Stimulated activated memory B cell treated with anti-CD40 and anti-IgM and Interleukin-4, amounts not matched to agents 10 μg/mL and 1 μg/mL and 100 μg/mL, for 72 hours (primary cell): Measurements from ENCODE around the gene SAMD3.
"Not testable (repeated sequence)": the region's sequence is repeated elsewhere in the genome, so short reads cannot be mapped to it uniquely, and the experiment has no call there.

Experiments used
- ATAC-seq: fragments of 150-1000 bp; cut with Tn5 transposase; 2 replicates; pipeline ENCODE4 v1.10.0; 2021
- H3K27ac Mint-ChIP-seq: one replicate; pipeline ENCODE4 v1.8.0; 2022; ENCODE audit warnings: mild to moderate bottlenecking, mixed read lengths
- H3K27me3 Mint-ChIP-seq: one replicate; pipeline ENCODE4 v1.8.0; 2022; ENCODE audit warnings: mixed read lengths
- H3K36me3 Mint-ChIP-seq: one replicate; pipeline ENCODE4 v1.8.0; 2022; ENCODE audit warnings: mixed read lengths
- H3K4me1 Mint-ChIP-seq: one replicate; pipeline ENCODE4 v1.8.0; 2022; ENCODE audit warnings: mixed read lengths
- H3K4me3 Mint-ChIP-seq: one replicate; pipeline ENCODE4 v1.8.0; 2022; ENCODE audit warnings: mild to moderate bottlenecking, moderate library complexity, mixed read lengths
- H3K9me3 Mint-ChIP-seq: one replicate; pipeline ENCODE4 v1.8.0; 2022; ENCODE audit warnings: mixed read lengths

The SAMD3 gene

GRCh38 chr6:130164251-130164650 is 58.5 kb downstream of the SAMD3 start:
- H3K9me3 Mint-ChIP-seq = peaks cover 3% of the 10 kb centered on the region
- no peak overlapping the region for H3K4me3 Mint-ChIP-seq
- H3K27me3 Mint-ChIP-seq = peaks cover 18% of the 10 kb centered on the region
- H3K27ac Mint-ChIP-seq = no peak overlapping the region
- H3K36me3 Mint-ChIP-seq = no peaks in the 10 kb centered on the region
- no peak for ATAC-seq
- H3K4me1 Mint-ChIP-seq = peaks cover 5% of the 10 kb centered on the region

- peaks cover 3% of the 10 kb centered on the region for H3K9me3 Mint-ChIP-seq
- H3K36me3 Mint-ChIP-seq = no peaks in the 10 kb centered on the region
- peaks cover 5% of the 10 kb centered on the region for H3K4me1 Mint-ChIP-seq
- H3K27ac Mint-ChIP-seq = no peak overlapping the region
- H3K27me3 Mint-ChIP-seq = peaks cover 18% of the 10 kb centered on the region
- H3K4me3 Mint-ChIP-seq = no peak overlapping the region
- ATAC-seq = no peak
Measured at GRCh38 chr6:130163266-130163665, 59.5 kb downstream of the SAMD3 start.

- peaks cover 18% of the 10 kb centered on the region for H3K27me3 Mint-ChIP-seq
- H3K4me3 Mint-ChIP-seq = no peak overlapping the region
- H3K9me3 Mint-ChIP-seq = peaks cover 3% of the 10 kb centered on the region
- ATAC-seq = no peak
- no peaks in the 10 kb centered on the region for H3K36me3 Mint-ChIP-seq
- no peak overlapping the region for H3K27ac Mint-ChIP-seq
- H3K4me1 Mint-ChIP-seq = peaks cover 5% of the 10 kb centered on the region
Measured at GRCh38 chr6:130162421-130162820, 60.3 kb downstream of the SAMD3 start.

GRCh38 chr6:130161683-130162404 is 60.9 kb downstream of the SAMD3 start:
- H3K27me3 Mint-ChIP-seq = peaks cover 18% of the 10 kb centered on the region
- no peak overlapping the region for H3K4me3 Mint-ChIP-seq
- no peak overlapping the region for H3K27ac Mint-ChIP-seq
- H3K36me3 Mint-ChIP-seq = no peaks in the 10 kb centered on the region
- H3K9me3 Mint-ChIP-seq = peaks cover 3% of the 10 kb centered on the region
- peak; percentile 64 for ATAC-seq
- H3K4me1 Mint-ChIP-seq = peaks cover 5% of the 10 kb centered on the region

- H3K27ac Mint-ChIP-seq = no peak overlapping the region
- H3K36me3 Mint-ChIP-seq = peaks cover 5% of the 10 kb centered on the region
Measured at GRCh38 chr6:130159956-130160355, 62.8 kb downstream of the SAMD3 start.

DNA sequence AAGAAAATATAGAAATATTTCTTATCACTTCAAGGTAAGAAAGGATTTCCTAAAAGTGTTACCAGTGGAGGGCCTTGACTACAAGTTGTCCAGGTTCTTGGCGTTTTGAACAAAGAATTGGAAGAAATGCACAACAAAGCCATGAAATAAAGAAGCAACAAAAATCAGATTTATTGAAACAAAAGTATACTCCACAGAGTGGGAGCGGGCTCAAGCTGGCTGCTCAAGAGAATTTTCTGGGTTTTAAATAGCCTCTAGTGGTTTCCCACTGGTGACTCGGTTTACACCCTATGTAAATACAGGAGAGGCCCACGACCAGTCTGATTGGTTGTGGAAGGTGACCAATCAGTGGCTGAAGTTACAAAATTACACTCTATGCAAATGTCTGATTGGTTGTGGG is 64.2 kb downstream of the SAMD3 start:
- no peak overlapping the region for H3K4me3 Mint-ChIP-seq
- peaks cover 5% of the 10 kb centered on the region for H3K36me3 Mint-ChIP-seq
- H3K27me3 Mint-ChIP-seq = no peaks in the 10 kb centered on the region
- H3K4me1 Mint-ChIP-seq = peaks cover 5% of the 10 kb centered on the region
- H3K27ac Mint-ChIP-seq = no peak overlapping the region
- ATAC-seq = no peak
- no peaks in the 10 kb centered on the region for H3K9me3 Mint-ChIP-seq

More at GRCh38 chr6:130159956-130160355, 62.8 kb downstream of the SAMD3 start:
- Mint-ChIP-seq H3K4me3 (no peak overlapping the region), H3K4me1 (peaks cover 5% of the 10 kb centered on the region), H3K27me3 (peaks cover 2% of the 10 kb centered on the region), H3K9me3 (peaks cover 3% of the 10 kb centered on the region)
- ATAC-seq = no peak

DNA sequence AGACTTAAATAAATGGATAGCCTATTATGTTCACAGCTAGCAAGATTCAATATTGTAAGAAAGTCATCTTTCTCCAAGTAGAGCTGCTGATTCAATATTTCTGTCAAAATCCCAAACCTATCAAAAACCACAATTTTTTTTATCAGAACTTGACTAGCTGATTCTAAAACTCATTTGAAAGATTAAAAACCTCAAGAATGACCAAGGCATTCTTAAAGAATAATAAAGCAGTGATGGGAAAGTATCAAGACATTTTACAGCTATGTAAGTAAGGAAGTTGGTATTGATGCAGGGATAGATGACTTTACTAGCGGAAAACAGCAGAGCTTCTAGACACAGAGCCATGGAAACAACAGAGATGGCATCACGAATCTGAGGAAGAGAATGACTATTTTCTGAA is 64.7 kb downstream of the SAMD3 start:
- no peak overlapping the region for H3K4me3 Mint-ChIP-seq
- H3K9me3 Mint-ChIP-seq = no peaks in the 10 kb centered on the region
- no peak for ATAC-seq
- H3K27me3 Mint-ChIP-seq = no peaks in the 10 kb centered on the region
- H3K4me1 Mint-ChIP-seq = peaks cover 5% of the 10 kb centered on the region
- peaks cover 5% of the 10 kb centered on the region for H3K36me3 Mint-ChIP-seq
- H3K27ac Mint-ChIP-seq = no peak overlapping the region

- no peak for ATAC-seq
- H3K4me3 Mint-ChIP-seq = no peak overlapping the region
- no peaks in the 10 kb centered on the region for H3K9me3 Mint-ChIP-seq
- peaks cover 4% of the 10 kb centered on the region for H3K4me1 Mint-ChIP-seq
- H3K36me3 Mint-ChIP-seq = peaks cover 5% of the 10 kb centered on the region
- no peaks in the 10 kb centered on the region for H3K27me3 Mint-ChIP-seq
- no peak overlapping the region for H3K27ac Mint-ChIP-seq
Measured at GRCh38 chr6:130156908-130157307, 65.8 kb downstream of the SAMD3 start.

DNA sequence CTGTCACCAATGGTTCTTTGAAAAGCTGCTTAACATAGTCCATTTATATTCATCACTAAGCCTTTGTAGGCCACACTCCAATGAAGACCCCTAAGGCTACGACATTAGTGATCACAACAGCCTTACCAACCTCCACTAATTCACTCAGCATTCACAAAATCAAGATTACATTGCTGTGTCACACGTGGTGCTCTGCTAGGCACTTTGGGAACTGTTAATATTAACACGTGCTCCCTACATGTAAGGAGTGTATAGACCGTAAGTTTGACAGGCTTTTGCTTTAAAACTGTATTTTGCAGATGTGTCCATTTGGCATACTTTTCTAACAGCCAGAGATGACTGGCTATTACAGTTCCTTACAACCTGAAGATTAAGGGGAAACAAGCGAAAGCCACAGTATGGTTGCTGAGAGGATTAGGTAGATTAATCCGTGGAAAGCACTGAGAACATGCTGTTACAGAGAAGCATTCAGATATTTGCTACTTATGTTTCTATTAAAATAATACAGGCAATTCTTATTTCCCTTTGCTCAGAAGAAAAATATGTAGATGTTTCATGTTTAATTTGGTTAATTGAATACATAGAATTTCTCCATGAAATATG is 69.7 kb downstream of the SAMD3 start:
- H3K4me3 Mint-ChIP-seq = no peak overlapping the region
- no peaks in the 10 kb centered on the region for H3K4me1 Mint-ChIP-seq
- H3K9me3 Mint-ChIP-seq = no peaks in the 10 kb centered on the region
- H3K36me3 Mint-ChIP-seq = peaks cover 33% of the 10 kb centered on the region
- H3K27me3 Mint-ChIP-seq = no peaks in the 10 kb centered on the region
- no peak overlapping the region for H3K27ac Mint-ChIP-seq
- ATAC-seq = no peak

DNA sequence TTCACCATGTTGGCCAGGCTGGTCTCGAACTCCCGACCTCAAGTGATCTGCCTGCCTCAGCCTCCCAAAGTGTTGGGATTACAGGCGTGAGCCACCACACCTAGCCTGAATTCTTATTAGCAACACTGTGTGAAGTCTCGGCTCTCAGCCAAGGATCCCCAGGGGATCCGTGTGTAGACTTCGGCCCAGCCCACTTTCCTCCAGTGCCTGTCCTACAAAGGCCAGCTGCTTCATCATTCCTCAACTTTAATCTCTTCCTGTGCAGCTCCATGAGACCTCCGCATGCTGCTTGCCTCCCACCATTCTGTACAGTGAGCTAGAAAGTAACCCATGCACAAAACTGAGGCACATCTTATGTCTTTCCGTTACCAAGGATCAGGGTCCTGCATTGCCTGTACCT is 71.8 kb downstream of the SAMD3 start:
- Mint-ChIP-seq H3K4me1 (no peaks in the 10 kb centered on the region), H3K27ac (no peak overlapping the region), H3K9me3 (no peaks in the 10 kb centered on the region), H3K36me3 (peaks cover 44% of the 10 kb centered on the region), H3K4me3 (no peak overlapping the region), H3K27me3 (no peaks in the 10 kb centered on the region)
- ATAC-seq = no peak

GRCh38 chr6:130149016-130149415 is 73.7 kb downstream of the SAMD3 start:
- H3K27ac Mint-ChIP-seq, ATAC-seq, H3K27me3 Mint-ChIP-seq, H3K4me3 Mint-ChIP-seq, H3K9me3 Mint-ChIP-seq, H3K4me1 Mint-ChIP-seq: not testable (repeated sequence)
- H3K36me3 Mint-ChIP-seq = peaks cover 46% of the 10 kb centered on the region

DNA sequence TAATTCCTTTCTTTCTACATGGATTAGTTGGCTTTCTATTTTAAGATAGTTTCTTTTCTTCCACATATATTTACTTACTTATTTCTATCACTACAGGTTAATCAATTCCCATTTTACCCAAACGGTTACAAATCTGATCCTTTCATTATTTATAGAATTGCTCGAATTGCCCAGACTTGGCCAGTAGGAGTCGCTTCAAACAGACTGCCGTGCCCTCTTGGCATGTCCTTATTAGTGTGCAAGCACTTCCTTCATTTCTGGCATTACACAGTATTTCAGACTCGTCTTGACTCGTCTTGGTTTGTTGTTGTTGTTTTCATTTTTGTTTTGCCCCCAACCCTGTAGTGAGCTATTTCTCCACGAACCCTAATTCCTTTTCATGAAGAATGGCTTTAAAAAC is 74.6 kb downstream of the SAMD3 start:
- Mint-ChIP-seq H3K36me3 (peaks cover 54% of the 10 kb centered on the region), H3K27me3 (no peaks in the 10 kb centered on the region), H3K4me1 (no peaks in the 10 kb centered on the region), H3K4me3 (no peak overlapping the region), H3K27ac (no peak overlapping the region), H3K9me3 (no peaks in the 10 kb centered on the region)
- ATAC-seq = no peak

GRCh38 chr6:130147111-130147510 is 75.6 kb downstream of the SAMD3 start:
- no peak overlapping the region for H3K27ac Mint-ChIP-seq
- no peaks in the 10 kb centered on the region for H3K4me1 Mint-ChIP-seq
- no peak overlapping the region for H3K4me3 Mint-ChIP-seq
- H3K27me3 Mint-ChIP-seq = no peaks in the 10 kb centered on the region
- ATAC-seq = no peak
- no peaks in the 10 kb centered on the region for H3K9me3 Mint-ChIP-seq
- peaks cover 65% of the 10 kb centered on the region for H3K36me3 Mint-ChIP-seq

GRCh38 chr6:130143709-130144108 is 79.0 kb downstream of the SAMD3 start:
- ATAC-seq = no peak
- peaks cover 66% of the 10 kb centered on the region for H3K36me3 Mint-ChIP-seq
- H3K9me3 Mint-ChIP-seq = no peaks in the 10 kb centered on the region
- H3K4me3 Mint-ChIP-seq = no peak overlapping the region
- no peak overlapping the region for H3K27ac Mint-ChIP-seq
- no peaks in the 10 kb centered on the region for H3K27me3 Mint-ChIP-seq
- no peaks in the 10 kb centered on the region for H3K4me1 Mint-ChIP-seq

DNA sequence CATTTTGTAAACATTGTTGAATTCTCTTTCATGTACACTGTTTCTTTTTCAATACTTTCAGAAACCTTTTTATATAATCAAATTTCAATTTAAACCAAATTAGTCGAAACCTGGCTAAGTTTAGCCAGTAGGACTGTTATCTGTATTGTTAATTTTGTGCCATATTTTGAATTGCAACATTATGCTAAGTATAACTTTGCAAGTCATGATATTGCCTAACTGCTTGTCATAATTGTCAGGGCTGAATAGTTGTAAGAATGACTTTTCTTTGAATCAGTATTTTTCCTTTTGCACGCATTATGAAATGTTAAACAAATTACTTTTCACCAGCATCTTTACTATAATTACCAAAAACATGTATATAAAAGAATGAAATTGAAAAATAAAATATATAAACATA is 82.7 kb downstream of the SAMD3 start:
- Mint-ChIP-seq H3K9me3 (peaks cover 2% of the 10 kb centered on the region), H3K27me3 (no peaks in the 10 kb centered on the region), H3K4me3 (no peak overlapping the region), H3K4me1 (no peaks in the 10 kb centered on the region), H3K27ac (no peak overlapping the region), H3K36me3 (peaks cover 74% of the 10 kb centered on the region)
- ATAC-seq = no peak

GRCh38 chr6:130138909-130139242 is 83.9 kb downstream of the SAMD3 start:
- Mint-ChIP-seq H3K4me1 (no peaks in the 10 kb centered on the region), H3K4me3 (no peak overlapping the region), H3K36me3 (peaks cover 77% of the 10 kb centered on the region), H3K27ac (no peak overlapping the region), H3K9me3 (peaks cover 2% of the 10 kb centered on the region), H3K27me3 (no peaks in the 10 kb centered on the region)
- no peak for ATAC-seq
